ENCODE data around the gene PEX10. TPM values are rescaled to one million over a fixed set of nuclear protein-coding genes. Genes with fewer than 3 reads are reported as not detected.
A peak's percentile ranks its signal among the peaks of the same experiment; 100 is the strongest.

PEX10 gene
- total RNA-seq, 2 experiments from 2014 or later, result 17.1 to 19.0 TPM

DNA sequence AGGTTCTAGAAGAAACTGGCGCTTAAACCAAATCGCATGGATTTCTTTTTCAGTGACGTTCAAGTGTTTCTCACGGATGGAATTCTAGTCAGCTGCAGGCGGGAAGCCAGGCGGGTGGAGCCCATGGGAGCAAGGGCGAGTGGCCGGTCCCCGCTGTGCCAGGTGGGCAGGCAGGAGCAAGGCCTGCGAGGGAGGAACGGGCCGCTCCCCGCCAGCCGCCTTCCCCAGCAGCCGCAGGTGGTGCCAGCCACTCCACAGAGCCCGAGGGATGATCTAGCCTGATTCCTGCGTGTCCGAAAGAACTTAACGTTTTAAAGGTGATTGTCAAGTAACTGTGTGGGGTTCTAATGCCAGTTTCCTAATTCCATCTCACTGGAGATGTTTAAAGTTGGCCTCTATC lies 9.1 kb downstream of the PEX10 start:
- H3K4me3 Mint-ChIP-seq, result no peak overlapping the region
- peaks cover 41% of the 10 kb centered on the region for H3K36me3 Mint-ChIP-seq (ENCODE audit: low read depth)
- intact Hi-C loops (cut with micrococcal nuclease), result no loop called here
- H3K27ac Mint-ChIP-seq, result no peak overlapping the region
- H3K9me3 Mint-ChIP-seq, result no peaks in the 10 kb centered on the region
- DNase-seq (no peak), ATAC-seq (no peak)
- TF ChIP-seq, protein P1, sequence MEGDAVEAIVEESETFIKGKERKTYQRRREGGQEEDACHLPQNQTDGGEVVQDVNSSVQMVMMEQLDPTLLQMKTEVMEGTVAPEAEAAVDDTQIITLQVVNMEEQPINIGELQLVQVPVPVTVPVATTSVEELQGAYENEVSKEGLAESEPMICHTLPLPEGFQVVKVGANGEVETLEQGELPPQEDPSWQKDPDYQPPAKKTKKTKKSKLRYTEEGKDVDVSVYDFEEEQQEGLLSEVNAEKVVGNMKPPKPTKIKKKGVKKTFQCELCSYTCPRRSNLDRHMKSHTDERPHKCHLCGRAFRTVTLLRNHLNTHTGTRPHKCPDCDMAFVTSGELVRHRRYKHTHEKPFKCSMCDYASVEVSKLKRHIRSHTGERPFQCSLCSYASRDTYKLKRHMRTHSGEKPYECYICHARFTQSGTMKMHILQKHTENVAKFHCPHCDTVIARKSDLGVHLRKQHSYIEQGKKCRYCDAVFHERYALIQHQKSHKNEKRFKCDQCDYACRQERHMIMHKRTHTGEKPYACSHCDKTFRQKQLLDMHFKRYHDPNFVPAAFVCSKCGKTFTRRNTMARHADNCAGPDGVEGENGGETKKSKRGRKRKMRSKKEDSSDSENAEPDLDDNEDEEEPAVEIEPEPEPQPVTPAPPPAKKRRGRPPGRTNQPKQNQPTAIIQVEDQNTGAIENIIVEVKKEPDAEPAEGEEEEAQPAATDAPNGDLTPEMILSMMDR (IDR thresholded peaks at IDR 0.05), result no peak
- H3K27me3 Mint-ChIP-seq, result no peaks in the 10 kb centered on the region
- ChIA-PET CTCF (interaction anchor here (0.7 to 2.0 kb wide), 2 partner anchors 21 to 208 kb away, joined by 4 read pairs; partner anchors contain the start of gene FAAP20), POLR2A (interaction anchor here (1.0 kb wide), 1 partner anchor 10 kb away, joined by 3 read pairs; no protein-coding TSS in a partner anchor)
- H3K4me1 Mint-ChIP-seq (ENCODE audit: low read depth), result peaks cover 6% of the 10 kb centered on the region

DNA sequence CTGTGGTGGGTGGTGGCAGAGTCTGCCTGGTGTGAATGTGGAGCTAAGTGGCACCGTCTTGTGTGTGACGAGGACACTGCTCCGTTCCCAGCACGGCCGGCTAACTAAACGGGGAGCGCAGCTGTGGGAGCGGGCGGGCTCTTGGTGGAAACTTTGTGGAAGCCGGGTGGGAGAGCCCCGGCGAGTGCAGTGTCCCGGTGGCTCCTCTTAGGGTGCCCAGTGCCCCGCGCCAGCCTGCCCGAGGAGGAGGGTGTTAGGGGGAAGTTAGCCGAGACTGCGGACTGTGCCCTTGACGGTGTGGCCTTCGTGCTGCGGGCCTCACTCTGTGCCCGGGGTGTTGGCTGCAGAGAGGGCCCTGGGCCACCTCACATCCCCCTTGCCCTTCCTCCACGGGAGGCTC lies 9.9 kb downstream of the PEX10 start:
- ChIA-PET POLR2A (interaction anchor here (1.0 kb wide), 1 partner anchor 9 kb away, joined by 3 read pairs; no protein-coding TSS in a partner anchor), CTCF (interaction anchor here (0.9 to 2.0 kb wide), 2 partner anchors 20 to 208 kb away, joined by 3 to 4 read pairs; partner anchors contain the start of gene FAAP20)
- no peak overlapping the region for H3K4me3 Mint-ChIP-seq
- H3K27ac Mint-ChIP-seq, result peak overlapping the region; percentile 55
- intact Hi-C loops (cut with micrococcal nuclease), result no loop called here
- TF ChIP-seq, protein P1 (IDR thresholded peaks at IDR 0.05), result no peak
- peaks cover 6% of the 10 kb centered on the region for H3K4me1 Mint-ChIP-seq (ENCODE audit: low read depth)
- H3K36me3 Mint-ChIP-seq (ENCODE audit: low read depth), result peaks cover 41% of the 10 kb centered on the region
- no peaks in the 10 kb centered on the region for H3K9me3 Mint-ChIP-seq
- no peak for ATAC-seq
- no peak for DNase-seq
- no peaks in the 10 kb centered on the region for H3K27me3 Mint-ChIP-seq

DNA sequence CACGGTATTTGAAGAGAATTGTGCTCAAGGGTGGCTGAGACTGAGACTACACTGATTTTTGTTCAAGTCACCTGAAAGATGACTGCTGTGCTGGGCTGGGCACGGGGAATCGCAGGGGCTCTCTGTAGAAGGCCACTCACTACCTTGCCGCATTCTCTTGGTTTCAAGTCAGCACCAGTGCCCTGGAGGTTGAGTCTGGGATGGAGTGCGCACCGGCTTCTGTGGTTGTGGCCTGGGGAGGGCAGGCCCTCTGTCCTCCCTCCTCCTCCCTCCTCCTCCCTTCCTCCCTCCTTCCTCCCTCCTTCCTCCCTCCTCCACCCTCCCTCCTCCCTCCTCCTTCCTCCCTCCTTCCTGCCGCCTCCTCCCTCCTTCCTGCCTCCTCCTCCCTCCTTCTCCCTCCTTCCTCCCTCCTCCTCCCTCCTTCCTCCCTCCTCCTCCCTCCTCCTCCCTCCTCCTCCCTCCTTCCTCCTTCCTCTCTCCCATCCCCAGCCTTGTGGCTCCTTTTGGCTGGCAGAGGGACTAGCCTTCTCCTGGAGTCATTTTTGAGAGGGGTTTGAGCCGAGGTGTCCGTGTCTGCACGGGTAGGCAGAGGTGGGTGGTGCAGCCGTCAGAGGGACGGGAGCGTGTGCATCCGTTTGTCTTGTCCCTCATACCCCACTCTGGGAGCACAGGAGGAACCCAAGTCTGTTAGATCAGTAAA lies 11.3 kb downstream of the PEX10 start:
- intact Hi-C loops (cut with micrococcal nuclease), result no loop called here
- ChIA-PET CTCF (interaction anchor here (0.9 to 2.0 kb wide), 2 partner anchors 19 to 206 kb away, joined by 3 to 4 read pairs; partner anchors contain the start of gene FAAP20), POLR2A (interaction anchor here (0.7 to 5.5 kb wide), 3 partner anchors 7 to 10 kb away, joined by 4 to 36 read pairs (median 5); partner anchors contain the start of genes MORN1 and RER1)
- peaks cover 13% of the 10 kb centered on the region for H3K4me1 Mint-ChIP-seq (ENCODE audit: low read depth)
- no peak overlapping the region for H3K4me3 Mint-ChIP-seq
- H3K9me3 Mint-ChIP-seq, result no peaks in the 10 kb centered on the region
- TF ChIP-seq, protein P1 (IDR thresholded peaks at IDR 0.05), result no peak
- ATAC-seq (peak; percentile 34), DNase-seq (no peak)
- H3K27ac Mint-ChIP-seq, result no peak overlapping the region
- H3K27me3 Mint-ChIP-seq, result no peaks in the 10 kb centered on the region
- H3K36me3 Mint-ChIP-seq (ENCODE audit: low read depth), result peaks cover 51% of the 10 kb centered on the region

DNA sequence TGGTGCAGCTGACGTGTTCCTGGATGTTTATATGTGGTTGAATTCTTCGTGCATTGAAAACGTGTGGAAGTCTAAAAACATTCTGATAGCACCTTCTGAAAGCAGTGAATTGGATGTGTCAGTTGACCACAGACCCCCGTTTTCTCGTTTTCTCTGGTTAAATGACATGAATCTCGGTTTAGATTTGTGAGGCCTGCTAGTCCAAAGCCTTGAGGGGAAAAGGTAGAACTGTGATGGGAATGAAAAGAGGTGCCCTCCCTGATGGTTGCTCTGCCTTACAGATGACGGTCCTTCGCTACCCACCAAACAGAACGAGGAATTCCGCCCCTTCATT lies 11.8 kb downstream of the PEX10 start:
- DNase-seq (no peak), ATAC-seq (no peak)
- Mint-ChIP-seq H3K9me3 (no peaks in the 10 kb centered on the region), H3K36me3 (ENCODE audit: low read depth) (peaks cover 51% of the 10 kb centered on the region), H3K4me1 (ENCODE audit: low read depth) (peaks cover 15% of the 10 kb centered on the region), H3K4me3 (no peak overlapping the region), H3K27me3 (no peaks in the 10 kb centered on the region), H3K27ac (peak overlapping the region; percentile 6)
- CTCF ChIA-PET, result no interaction called here
- intact Hi-C loops (cut with micrococcal nuclease), result no loop called here
- POLR2A ChIA-PET, result interaction anchor here (1.0 to 5.5 kb wide), 2 partner anchors 7 to 9 kb away, joined by 5 to 36 read pairs; partner anchors contain the start of genes MORN1 and RER1
- TF ChIP-seq, protein P1 (IDR thresholded peaks at IDR 0.05), result no peak
